GM19328 (cell line): ENCODE results near the gene LZTR1.

Experiments
- ATAC-seq: cut with Tn5 transposase; IDR thresholded peaks from one replicate; pipeline ENCODE4 v1.9.1; 2021; ENCODE audit warnings: mild to moderate bottlenecking, moderate library complexity; ENCODE audit not compliant: unreplicated experiment

LZTR1 gene

DNA sequence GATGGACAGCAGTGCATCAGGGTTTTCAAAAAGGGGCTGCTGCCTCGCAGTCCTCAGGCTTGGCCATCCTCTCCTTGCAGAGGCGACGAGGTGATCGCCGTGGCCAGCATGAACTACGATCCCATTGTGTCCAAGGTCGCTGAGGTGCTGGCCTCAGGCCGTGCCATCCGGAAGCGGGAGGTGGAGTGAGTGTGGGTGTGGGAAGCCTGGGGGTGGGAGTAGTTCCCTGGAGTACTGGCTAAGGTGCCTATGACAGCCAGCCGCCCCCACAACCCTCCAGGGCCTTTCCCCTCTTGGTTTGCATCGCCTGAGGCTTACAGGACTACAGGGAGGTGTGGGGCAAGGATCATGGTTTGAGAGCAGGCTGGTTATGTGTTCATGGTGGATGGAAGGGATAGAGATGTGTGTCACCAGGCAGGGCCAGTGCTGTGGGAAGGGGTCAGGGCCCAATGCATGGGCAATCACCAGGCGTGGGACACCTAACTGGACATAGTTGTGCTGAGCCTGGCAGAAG, 2.1 kb upstream of the LZTR1 start:
- no peak for ATAC-seq

DNA sequence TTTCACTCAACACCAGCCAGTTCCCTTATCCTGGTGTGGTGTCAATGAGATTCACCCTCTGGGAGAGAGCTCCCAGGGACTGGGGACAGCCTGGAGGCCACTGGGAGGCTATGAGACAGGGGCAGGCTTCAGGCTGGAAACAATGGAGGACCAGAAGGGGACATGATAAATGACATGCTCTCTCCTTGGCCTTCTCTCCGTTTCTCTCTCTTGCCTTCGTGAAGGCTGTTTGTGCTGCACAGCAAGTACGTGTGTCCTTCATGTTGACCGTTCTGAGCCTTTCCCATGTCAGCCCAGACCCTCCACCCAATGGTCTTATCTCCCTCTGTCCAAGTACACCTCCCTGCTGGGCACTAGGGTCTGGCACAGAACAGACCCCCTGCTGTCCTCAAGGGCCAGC, 1.6 kb upstream of the LZTR1 start:
- ATAC-seq, result no peak

DNA sequence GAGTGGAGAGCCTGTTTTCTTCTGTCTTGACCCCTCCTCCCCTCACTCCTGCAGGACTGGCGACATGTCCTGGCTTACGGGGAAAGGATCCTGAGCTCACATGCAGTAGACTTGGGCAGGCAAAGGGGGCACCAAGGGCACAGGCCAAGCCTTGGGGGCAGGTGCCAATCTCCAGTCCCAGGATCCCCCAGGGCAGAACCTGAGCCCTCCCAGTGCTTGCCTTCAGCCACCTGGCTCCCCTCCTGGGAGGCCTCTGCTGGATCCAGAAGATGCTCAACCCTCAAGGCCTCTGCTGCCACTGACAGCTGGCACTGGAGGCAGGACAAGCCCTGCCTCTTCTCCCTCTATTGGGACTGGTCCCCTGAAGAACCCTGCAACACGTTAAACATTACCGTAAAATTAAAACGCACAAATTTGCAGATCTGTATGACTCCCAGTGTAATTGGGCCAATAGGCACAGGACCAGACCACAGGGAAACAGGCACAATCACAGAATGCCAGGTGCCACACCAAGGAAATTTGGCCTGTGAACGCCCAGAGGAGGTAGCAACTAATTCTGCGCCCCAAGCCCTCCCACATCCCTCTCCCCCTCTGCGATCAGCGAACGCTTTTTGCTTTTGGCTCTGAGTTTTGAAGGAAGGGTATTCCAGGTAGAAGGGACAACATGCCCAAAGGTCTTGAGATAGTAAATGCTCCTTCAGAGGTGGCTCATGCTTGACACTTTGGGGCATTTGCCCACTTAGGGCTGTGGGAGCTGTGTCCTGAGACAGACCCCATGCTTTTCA, 967 bp upstream of the LZTR1 start:
- ATAC-seq, result no peak

- no peak for ATAC-seq
Measured at GRCh38 chr22:20982563-20982882, 426 bp downstream of the LZTR1 start.

DNA sequence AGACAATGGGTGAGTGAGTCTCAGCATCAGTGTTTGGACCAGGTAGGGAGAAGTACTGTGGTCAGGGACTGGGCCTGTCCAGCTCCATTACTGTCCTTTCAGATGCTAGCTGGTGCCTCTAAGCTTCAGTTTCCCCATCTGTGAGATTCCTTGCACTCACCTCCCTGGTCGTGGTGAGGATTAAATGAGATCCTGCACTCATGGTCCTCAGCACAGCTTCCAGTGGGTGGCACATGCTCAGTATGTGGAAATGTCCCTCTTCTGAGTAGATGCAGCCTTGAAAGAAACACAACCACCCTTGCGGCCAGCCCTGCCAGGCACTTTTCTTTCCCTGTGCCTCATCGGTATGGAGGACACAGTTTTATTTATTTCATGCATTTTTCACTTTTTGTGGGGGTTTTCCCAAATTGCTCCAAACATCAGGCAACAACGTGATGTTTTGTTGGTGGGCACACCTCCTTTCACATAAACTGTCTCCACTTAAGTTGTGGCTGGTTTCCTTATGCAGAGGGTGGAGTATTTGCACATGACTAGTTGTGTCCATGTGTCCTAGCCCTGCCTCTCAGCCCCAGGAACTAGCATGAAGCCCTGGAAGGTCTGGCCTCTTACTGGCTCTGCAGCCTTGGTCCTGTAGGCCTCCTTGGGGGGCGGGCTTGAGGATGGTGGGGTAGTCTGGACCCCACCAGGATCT, 1.1 kb downstream of the LZTR1 start:
- no peak for ATAC-seq

- no peak for ATAC-seq
Measured at GRCh38 chr22:20985720-20986119, 3.6 kb downstream of the LZTR1 start.

- ATAC-seq, result no peak
Measured at GRCh38 chr22:20986365-20986764, 4.3 kb downstream of the LZTR1 start.

- no peak for ATAC-seq
Measured at GRCh38 chr22:20987375-20987774, 5.3 kb downstream of the LZTR1 start.

DNA sequence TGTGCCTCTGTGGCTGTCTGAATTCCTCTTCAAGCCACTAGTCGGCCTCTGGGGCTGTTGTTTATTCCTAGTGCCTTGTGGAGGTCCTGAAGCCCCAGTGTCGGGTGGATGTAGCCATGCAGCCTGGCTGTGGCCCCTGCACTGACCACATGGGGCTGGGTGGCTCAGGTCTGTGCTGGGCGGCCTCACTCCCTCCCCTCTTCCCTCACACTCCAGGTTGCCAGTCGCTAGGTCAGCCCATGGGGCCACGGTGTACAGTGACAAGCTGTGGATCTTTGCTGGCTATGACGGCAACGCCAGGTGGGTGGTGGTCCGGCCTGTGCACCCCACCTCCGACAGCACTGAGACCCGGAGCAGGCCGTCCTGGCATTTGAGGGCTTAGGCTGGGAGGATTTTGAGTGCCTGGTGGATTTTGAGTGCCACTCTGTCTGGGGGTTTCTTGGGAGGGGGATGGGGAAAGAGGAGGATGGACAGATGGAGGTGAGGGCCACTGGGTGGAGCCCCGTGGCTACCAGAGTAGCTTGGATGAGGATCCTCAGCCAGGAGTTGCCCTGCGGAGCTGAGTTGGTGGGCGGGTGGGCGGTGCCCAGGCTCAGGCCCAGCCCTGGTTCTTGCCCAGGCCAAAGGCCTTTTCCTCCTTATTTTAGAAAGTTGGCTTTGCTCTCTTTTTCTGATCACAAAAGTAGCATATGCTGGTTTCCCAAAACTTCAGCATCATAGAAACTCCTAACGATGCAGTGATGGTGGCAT, 6.7 kb downstream of the LZTR1 start:
- no peak for ATAC-seq

GRCh38 chr22:20989323-20990138, 7.4 kb downstream of the LZTR1 start:
- ATAC-seq, result no peak

GRCh38 chr22:20990184-20991180, 8.4 kb downstream of the LZTR1 start:
- ATAC-seq, result no peak

GRCh38 chr22:20991252-20992055, 9.4 kb downstream of the LZTR1 start:
- ATAC-seq, result no peak

- no peak for ATAC-seq
Measured at GRCh38 chr22:20992056-20992442, 10.0 kb downstream of the LZTR1 start.

- ATAC-seq, result no peak
Measured at GRCh38 chr22:20992456-20993303, 10.6 kb downstream of the LZTR1 start.

DNA sequence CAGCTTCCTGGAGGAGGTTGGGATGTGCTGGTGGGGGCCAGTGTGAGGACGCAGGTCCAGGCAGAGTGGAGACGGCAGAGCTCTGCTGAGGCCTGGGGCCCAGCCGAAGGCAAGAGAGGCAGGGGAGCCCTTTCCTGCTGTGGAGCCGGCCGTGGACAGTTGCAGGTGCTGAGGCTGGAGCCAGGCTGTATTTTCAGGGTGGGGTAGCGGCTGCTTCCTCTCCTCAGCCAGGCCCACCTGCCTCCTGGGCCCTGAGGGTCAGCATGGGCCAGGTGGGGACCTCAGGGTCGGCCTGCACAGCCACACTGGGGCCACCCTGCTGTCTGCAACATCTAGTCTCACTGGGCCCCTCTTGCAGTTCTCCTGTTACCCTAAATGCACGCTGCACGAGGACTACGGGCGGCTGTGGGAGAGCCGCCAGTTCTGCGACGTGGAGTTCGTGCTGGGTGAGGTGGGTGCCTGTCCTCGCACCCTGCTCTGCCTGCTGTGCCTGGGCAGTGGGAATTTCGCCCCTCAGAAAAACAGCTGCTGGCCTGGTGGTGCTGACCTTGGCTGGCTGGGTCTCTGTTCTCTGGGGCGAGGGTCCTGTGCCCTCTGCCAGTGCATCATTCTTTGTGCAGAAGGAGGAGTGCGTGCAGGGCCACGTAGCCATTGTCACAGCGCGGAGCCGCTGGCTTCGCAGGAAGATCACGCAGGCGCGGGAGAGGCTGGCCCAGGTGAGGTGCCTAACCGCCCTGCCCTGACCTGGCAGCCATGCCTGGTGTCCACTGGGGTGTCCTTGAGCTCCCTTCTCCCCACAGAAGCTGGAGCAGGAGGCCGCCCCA, 11.4 kb downstream of the LZTR1 start:
- ATAC-seq, result no peak

- ATAC-seq, result no peak
Measured at GRCh38 chr22:20994128-20994901, 12.2 kb downstream of the LZTR1 start.
